ENCODE data around the gene PIGK.
A peak's percentile ranks its signal among the peaks of the same experiment; 100 is the strongest.
"Not testable (repeated sequence)": the region's sequence is repeated elsewhere in the genome, so short reads cannot be mapped to it uniquely, and the experiment has no call there.

Gene PIGK

DNA sequence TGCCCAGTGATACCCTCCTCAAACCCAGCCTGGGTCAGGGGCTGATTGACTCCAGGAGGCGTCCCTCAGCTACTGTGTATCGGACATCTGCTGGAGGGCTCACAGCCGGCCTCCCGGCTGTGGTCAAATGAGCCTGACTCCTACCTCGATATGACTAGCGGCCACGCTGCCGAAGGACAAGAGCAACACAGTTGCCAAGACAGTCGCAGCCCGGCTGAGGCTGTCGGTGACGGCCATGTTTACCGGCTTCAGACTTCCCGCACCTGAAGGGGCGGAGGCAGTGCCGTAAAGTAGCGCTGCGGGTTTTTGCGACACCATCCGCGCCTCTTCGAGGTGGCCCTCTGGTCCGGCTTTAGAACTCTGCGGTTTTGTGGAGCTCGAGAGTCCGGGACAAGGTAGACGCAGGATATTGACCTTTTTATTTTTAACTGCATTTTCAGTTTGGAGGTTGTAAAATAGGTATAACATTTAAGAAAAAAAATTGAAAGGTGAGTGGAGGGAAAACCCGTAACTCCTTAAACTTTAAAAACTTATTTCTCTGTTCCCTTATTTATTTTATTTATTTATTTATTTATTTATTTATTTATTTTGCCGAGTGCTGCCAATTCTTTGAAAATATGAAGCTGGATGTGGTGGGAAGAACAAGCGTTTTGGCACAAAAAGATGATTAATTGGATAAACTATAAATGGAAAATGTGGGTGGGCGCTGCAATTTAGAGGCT is at the start of gene PIGK:
PIGK (minus strand) TSS at position 265 of the 722 bp plus-strand sequence; CDS start at position 237, 28 bp downstream.
- peak; percentile 12 for DNase-seq

DNA sequence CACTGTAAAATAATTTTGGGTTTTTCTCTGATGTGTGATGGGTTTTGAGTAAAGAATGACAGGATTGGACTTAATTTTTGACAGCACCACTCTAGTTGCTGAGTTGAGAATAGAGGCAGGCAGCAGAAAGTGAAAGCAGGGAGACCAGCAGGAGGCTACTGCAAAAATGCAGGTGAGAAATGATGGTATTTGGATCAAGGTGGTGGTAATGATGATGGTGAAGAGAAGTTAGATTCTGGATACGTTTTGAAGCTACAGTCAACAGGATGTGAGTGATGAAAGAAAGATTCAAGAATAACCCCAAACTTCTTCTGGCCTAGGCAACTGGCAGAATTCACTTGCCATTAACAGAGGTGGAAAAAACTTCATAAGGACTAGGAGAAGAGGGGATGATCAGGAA is 47.8 kb upstream of the PIGK start:
- DNase-seq = no peak

DNA sequence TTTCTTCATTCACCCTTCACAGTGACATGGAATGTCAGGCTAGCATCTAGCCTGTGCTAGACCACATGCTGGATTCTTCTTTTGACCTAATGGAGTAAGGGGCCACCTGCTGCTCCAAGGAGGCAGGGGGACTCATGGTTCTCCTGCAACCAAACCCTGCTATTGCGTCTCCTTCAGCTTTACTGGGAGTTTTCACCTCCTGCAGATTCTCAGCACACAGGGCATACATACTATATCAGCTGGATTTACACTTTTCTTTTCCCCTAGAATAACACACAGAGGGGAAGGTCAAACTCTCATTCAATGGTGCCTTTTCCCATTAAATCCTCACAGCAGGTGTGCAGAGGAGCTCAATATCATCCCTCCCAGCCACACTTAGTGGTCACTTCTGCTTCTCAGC is 46.0 kb upstream of the PIGK start:
- DNase-seq = no peak

DNA sequence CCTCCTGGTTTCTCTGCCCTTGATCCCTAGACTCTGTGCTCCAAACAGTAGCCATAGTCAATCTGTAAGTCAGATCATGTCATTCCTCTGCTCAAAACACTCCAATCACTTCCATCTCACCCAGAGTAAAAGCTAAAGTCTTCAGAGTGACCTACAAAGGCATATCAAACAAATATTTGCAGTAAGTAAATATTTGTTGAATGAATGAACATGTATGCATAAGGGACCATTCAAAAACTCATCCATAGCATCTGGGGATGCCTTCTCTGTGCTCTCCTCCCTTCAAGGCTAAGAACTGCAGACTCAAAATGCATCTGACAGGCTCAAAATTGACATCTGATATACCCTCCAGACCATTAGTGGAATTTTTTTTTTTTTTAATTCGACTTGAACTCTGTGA is 44.5 kb upstream of the PIGK start:
- DNase-seq = no peak

DNA sequence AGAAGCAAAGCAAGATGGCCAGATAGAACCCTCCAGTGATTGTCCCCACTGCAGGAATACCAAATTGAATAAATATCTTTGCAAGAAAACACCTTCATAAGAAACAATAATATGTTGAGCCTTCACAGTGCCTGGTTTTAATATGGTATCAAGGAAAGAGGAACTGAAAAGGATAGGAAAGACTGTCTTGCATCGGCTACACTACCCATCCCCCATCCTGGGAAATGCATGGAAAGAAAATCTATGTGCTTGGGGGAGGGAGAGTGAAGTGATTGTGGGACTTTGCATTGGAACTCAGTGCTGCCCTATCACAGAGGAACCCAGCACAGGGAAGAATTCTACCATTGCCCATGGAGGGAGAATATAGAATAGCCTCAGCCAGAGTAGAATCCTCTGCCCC is 34.0 kb upstream of the PIGK start:
- DNase-seq = no peak

DNA sequence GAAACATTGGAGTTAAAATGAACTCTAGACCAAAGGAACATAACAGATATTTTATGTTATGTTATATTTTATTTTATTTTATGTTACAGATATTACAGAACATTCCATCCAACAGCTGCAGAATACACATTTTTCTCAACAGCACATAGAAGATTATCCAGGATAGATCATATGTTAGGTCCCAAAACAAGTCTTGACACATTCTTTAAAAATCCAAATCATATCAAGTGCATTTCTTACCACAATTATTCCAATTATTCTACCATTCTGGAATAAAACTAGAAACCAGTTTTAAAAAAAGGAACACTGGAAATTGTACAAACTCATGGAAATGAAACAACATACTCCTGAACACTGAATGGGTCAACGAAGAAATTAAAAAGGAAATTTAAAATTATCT is 30.9 kb upstream of the PIGK start:
- DNase-seq = no peak

DNA sequence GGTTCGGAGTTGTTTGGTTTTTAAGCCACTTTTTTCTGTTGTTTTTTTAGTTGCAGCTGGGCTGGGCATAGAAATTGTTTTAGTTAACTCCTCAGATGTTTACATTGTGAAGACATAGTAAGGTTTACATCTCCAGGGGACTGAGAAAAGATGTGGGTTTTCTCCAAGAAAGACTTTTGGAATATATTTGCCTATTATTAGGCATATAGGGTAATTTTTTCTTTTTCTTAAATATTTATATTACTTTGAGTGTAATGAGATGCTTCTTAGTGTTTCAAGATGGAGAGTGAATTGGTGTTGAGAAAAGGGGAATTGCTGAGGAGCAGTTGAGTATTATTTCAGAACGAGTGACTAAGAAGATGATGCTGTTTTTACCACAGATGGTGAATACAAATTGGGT is 26.6 kb upstream of the PIGK start:
- no peak for DNase-seq

DNA sequence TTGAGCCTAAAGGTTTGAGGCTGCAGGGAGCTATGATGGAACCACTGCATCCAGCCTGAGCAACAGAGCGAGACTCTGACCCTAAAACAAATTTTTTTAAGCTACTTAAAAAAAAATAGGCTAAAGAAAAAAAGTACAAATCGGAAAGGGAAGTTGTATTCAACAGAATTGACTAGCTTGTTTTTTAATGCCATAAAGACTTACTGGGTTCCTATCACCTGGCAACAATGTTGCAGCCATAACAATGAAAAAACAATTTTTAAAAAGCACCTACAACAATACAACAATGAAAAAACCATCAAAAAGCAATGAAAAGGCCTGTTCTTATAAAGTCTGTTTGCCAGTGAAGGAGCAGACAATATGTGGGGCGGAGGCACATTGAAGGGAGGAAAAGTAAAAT is 20.1 kb upstream of the PIGK start:
- DNase-seq = no peak

DNA sequence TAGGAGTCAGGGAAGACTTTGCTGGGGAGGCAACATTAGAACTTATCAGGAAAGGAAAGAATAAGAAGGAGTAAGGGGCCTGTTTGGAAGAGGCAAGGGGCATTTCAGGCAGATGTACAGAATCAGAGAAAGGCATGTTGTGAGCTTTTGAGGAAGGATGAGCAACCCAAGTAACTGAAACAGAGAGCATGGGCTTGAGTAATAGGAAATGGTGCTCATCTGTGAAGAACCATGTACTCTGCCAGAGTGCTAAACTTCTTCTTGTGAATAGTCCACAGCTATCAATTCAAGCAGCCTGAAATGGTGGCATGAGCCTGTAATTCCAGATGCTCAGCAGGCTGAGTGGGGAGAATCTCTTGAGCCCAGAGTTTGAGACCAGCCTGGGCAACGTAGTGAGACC is 19.2 kb upstream of the PIGK start:
- DNase-seq = no peak

DNA sequence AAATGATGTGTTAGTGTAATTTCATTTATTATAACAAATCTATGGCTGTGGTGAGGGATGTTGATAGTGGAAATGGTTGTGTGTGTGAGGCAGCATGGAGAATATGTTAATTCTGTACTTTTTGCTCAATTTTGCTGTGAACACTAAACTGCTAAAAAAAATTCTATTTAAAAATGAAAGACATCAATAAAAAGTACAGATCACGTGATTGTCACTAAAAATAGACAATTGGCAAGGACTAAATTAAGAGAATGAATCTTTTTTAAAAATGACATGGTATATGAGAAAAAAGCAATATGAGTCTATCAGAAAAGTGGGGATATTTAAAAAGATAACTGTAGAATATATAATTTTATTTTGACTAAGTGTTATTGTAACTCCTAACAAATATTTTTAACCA is 15.7 kb upstream of the PIGK start:
- DNase-seq = no peak

DNA sequence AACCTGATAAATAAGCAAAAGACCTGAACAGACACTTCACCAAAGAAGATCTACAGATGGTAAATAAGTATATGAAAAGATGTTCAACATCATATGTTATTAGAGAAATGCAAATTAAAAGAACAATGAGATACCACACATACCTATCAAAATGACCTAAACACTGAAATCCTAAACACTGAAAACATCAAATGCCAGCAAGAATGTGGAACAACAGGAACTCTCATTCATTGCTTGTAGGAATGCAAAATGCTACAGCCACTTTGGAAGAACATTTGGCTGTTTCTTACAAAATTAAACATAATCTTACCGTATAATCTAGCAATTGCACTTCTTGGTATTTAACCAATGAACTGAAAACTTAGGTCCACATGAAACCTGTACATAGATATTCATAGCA is 14.9 kb upstream of the PIGK start:
- no peak for DNase-seq

DNA sequence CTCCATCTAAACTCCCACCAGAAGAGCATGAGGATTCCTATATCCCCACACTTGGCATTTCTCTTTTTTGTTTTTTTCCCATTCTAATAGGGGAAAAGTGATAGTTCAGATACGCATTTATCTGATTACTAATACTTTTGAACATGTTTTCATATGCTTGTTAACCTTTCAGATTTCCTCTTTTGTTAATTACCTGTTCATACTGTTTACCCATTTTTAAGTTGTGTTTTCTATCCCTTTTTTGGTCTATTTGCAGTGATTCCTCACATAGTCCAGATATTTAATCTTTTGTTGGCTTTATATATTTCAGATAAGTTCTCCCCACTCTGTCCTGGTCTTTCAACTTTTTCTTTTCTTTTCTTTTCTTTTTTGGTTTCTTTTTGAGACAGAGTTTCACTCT is 13.6 kb upstream of the PIGK start:
- DNase-seq = no peak

DNA sequence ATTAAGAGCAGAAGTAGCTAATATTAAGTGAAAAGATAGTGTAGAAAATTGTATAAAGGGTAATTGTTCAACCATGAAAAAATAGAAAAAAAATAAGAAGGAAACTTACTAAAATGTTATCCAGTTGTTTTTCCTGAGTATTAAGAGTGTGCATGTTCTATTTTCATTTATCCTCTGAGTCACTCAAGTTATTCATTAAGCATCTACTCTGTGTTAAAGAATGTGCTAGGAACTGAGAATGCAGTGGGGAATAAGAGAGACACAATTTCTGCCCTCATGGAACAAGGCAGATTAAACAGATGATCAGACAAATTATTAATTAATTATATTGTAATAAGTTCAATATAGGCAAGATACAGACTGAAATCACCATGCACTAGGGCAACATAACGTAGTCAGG is 10.8 kb upstream of the PIGK start:
- DNase-seq = no peak

DNA sequence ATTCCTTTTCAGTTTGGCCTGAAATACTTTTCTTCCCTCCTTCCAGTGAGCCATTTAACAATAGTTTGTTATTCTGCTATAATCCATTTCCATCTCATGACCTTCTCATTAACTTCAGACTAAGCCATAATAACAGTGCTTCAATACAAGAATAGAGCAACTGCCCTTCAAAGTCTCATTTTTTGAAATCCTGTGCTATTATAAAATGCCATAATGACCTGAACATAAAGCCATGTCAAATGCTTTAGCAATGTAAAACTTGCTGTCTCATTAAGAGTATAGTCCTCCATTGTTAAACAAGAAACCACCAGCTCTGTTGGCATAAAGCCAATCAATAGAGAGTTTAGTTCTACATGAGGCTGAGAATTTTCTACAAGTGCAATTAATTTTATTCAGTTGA is 9.6 kb upstream of the PIGK start:
- DNase-seq = no peak

DNA sequence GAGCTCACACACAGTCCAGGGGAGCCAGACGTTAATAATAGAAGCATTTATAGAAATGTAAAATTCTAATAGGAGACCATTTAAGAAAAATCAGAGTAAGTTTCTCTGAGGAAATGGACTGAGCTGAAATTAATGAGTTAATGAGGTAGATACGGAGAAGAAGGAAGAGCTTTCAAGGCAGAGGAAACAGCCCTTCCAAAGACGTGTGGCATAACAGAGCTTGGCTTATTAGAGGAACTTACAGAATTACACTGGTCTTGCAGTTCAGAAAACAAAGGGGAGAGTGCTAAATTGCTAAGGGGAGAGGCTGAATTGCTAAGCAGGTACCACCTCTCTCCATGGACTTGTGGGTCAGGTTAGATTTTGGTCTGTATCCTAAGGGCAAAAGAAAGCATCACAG is 8.2 kb upstream of the PIGK start:
- no peak for DNase-seq

DNA sequence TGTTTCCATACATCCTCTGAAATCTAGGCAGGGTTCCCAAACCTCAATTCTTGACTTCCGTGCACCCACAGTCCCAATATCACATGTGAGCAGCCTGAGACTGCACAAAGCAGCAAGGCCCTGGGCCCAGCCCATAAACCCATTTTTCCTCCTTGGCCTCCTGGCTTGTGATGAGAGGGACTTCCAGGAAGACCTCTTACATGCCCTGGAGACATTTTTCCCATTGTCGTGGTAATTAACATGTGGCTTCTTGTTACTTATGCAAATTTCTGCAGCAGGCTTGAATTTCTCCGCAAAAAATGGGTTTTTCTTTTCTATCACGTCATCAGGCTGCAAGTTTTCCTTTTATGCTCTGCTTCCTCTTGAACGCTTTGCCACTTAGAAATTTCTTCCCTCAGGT is 3.3 kb upstream of the PIGK start:
- DNase-seq = no peak

DNA sequence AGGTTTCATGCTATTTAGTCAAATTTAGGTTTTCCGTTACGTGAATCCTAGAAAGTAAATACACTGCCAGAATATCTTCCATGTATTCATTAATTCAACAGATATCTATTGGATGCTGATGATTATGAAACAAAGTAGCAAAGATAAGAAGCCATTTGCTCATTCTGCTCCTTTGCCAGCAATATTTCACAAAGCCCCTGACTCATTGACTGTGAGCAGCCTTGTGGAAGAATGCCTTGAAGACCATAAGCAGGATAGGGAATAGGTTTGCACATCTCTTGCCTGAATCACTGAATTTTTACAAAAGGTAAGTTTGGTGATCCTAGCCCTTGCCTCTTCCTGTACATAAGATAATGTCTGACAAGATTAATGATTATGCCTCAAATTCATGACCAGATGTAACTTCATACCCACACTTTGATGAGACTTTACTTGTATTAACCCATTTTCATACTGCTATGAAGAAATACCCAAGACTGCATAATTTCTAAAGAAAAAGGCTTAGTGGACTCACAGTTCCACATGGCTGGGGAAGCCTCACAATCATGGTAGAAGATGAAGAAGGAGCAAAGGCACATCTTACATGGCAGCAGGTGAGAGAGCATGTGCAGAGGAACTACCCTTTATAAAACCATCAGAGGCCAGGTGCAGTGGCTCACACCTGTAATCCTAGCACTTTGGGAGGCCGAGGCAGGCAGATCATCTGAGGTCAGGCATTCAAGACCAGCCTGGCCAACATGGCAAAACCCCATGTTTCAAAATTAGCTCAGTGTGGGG is 1.6 kb upstream of the PIGK start:
- DNase-seq = no peak

DNA sequence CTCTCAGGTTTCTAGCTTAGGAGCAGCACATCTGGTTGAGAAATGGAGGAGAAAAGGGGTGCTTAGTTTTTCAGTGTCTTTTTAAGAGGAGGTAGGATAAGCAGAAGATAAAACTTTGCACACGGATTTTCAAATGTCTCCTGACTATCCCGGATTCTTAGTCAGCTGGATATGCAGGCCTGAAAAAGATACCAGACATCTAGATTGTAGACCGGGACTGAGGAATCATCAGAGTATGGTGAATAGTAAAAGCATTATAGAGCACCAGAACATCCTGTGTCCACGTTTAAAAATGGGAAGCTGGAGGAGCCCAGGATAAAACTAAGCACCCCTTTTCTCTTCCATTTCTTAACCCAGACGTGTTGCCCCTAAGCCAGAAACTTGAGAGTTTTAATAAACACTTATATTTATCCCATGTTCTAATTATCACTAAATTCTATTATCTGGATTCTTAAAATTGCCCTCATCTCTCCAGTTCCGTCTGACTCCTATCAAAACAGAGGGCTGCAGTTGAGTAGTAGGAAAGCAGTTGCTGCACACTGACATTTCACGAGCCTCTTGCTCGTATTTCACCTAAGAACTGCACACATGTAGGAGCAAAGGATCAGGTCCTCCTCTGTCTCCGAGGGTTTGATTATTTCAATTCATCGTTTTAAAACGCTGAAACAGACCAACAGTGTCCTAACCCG is 609 bp downstream of the PIGK start:
- DNase-seq = no peak

DNA sequence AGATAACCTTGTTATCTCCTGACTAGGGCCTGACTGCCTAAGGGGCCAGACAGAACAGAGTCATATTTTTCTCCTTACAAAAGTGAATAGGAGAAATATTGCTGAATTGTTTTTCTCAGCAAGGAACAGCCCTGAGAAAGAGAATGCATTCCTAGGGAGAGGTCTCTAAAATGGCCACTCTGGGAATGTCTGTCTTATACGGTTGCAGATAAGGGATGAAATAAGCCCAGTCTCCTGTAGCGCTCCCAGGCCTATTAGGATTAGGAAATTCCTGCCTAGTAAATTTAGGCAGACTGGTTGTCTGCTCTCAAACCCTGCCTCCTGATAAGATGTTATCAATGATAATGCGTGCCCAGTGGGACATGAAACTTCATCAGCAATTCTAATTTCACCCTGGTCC is 15.2 kb downstream of the PIGK start:
- not testable (repeated sequence) for DNase-seq

DNA sequence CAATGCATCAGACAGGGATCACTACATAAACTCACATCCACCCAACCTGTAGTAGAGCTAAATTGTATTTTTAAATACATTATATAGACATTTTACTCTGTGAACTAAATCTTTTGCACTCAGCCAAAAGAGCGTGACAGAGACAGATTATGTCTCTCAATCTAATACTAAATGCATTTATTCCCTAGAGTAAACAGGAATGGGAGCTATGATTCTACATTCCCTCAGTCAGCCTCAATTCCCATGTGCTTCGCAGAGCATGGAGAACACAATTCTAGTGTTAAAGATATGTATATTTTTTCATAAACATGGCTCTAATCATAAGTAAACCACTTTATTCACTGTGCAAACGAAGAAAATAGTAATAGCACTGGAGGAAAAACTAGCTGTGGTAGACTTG is 16.5 kb downstream of the PIGK start:
- no peak for DNase-seq

DNA sequence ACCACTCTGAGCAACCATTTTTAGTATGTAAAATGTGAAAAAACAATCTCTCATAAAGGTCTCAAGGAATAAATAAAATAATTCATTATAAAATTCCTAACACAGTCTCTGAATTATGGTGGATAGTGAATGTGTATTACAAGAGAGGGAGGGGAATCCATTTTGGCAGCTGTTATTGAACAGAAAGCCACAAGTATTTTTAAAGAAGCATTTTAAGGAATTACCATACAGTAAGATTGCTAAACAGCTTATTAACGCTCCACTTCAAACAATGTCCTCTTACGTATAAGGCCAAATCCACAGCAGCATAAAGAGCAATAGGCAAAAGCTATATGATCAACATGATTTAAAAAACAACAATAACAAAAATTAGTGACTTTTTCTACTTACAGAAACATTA is 18.4 kb downstream of the PIGK start:
- DNase-seq = no peak

DNA sequence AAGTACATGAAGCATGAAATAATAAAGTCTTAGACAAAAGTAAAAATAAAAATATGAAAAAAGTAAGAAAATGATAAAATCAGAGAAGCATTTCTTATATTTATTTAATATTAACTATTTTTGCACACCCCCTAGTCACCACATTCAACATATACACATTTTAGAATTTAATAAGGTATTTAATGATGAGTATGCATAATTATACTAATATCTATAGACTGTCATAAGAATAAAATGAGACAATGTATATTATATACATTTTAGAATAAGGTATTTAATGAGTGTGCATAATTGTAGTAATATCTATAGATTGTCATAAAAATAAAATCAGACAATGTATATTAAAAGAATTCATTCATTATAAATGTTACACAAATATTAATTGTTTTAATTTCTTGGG is 18.9 kb downstream of the PIGK start:
- no peak for DNase-seq

DNA sequence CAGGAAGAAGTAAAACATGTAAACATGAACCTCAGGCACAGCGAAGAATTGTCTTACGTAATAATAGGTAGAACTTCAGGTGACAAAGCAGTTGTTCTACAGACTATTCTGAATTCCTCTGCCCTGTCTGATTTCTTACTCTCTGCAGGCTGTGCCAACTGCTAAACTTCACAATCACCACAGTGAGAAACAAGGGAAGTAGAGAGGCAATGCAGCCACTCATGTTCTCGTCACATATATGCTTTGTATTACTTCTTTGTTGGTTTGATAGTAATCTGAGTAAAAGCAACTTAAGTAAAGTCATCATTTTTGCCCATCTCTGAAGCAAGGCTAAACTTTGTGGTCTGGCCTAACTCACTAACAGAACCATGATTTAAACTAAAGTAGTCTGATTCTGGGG is 21.9 kb downstream of the PIGK start:
- no peak for DNase-seq

DNA sequence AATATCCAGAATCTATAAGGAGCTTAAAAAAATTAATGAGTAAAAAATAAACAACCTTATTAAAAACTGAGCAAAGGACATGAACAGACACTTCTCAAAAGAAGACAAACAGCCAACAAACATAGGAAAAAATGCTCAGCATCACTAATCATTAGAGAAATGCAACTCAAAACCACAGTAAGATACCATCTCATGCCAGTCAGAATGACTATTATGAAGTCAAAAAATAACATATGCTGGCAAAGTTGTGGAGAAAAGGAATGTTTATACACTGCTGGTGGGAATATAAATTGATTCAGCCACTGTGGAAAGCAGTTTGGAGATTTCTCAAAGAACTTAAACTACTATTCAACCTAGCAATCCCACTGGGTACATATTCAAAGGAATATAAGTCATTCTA is 25.3 kb downstream of the PIGK start:
- no peak for DNase-seq

Data from 8988T (cell line).